ENCODE measurements around the gene TGFA.
"Not testable (repeated sequence)": the region's sequence is repeated elsewhere in the genome, so short reads cannot be mapped to it uniquely, and the experiment has no call there.

TGFA gene

GRCh38 chr2:70467237-70467636, 86.4 kb downstream of the TGFA start:
- DNase-seq (ENCODE audit: low read depth in 2 of 3, low spot score in 1 of 3) = no peak

- not testable (repeated sequence) for DNase-seq (ENCODE audit: low read depth in 2 of 3, low spot score in 1 of 3)
These were observed 87.0 kb downstream of the TGFA start for GRCh38 chr2:70466647-70467046.

- no peak for DNase-seq (ENCODE audit: low read depth in 2 of 3, low spot score in 1 of 3)
These were observed 89.6 kb downstream of the TGFA start for GRCh38 chr2:70463997-70464396.

GRCh38 chr2:70463581-70463980, 90.0 kb downstream of the TGFA start:
- no peak for DNase-seq (ENCODE audit: low read depth in 2 of 3, low spot score in 1 of 3)

GRCh38 chr2:70461981-70462876, 91.4 kb downstream of the TGFA start:
- DNase-seq (ENCODE audit: low read depth in 2 of 3, low spot score in 1 of 3) = no peak

- no peak for DNase-seq (ENCODE audit: low read depth in 2 of 3, low spot score in 1 of 3)
These were observed 92.2 kb downstream of the TGFA start for GRCh38 chr2:70461414-70461813.

- no peak for DNase-seq (ENCODE audit: low read depth in 2 of 3, low spot score in 1 of 3)
These were observed 93.3 kb downstream of the TGFA start for GRCh38 chr2:70460333-70460732.

- DNase-seq (ENCODE audit: low read depth in 2 of 3, low spot score in 1 of 3) = no peak
These were observed 95.0 kb downstream of the TGFA start for GRCh38 chr2:70458661-70459060.

- DNase-seq (ENCODE audit: low read depth in 2 of 3, low spot score in 1 of 3) = no peak
These were observed 96.8 kb downstream of the TGFA start for GRCh38 chr2:70456585-70457495.

GRCh38 chr2:70454936-70455544, 98.6 kb downstream of the TGFA start:
- DNase-seq (ENCODE audit: low read depth in 2 of 3, low spot score in 1 of 3) = no peak

- no peak for DNase-seq (ENCODE audit: low read depth in 2 of 3, low spot score in 1 of 3)
These were observed 102.9 kb downstream of the TGFA start for GRCh38 chr2:70450641-70451250.

GRCh38 chr2:70448041-70448440, 105.6 kb downstream of the TGFA start:
- DNase-seq (ENCODE audit: low read depth in 2 of 3, low spot score in 1 of 3) = no peak

- no peak for DNase-seq (ENCODE audit: low read depth in 2 of 3, low spot score in 1 of 3)
These were observed 109.9 kb downstream of the TGFA start for GRCh38 chr2:70443726-70444125.

- DNase-seq (ENCODE audit: low read depth in 2 of 3, low spot score in 1 of 3) = no peak
These were observed 110.6 kb downstream of the TGFA start for GRCh38 chr2:70443078-70443465.

GRCh38 chr2:70442301-70443077, 111.1 kb downstream of the TGFA start:
- DNase-seq (ENCODE audit: low read depth in 2 of 3, low spot score in 1 of 3) = no peak

GRCh38 chr2:70440621-70441020, 113.0 kb downstream of the TGFA start:
- DNase-seq (ENCODE audit: low read depth in 2 of 3, low spot score in 1 of 3) = no peak

- DNase-seq (ENCODE audit: low read depth in 2 of 3, low spot score in 1 of 3) = no peak
These were observed 118.5 kb downstream of the TGFA start for GRCh38 chr2:70435138-70435537.

GRCh38 chr2:70433315-70433714, 120.3 kb downstream of the TGFA start:
- DNase-seq (ENCODE audit: low read depth in 2 of 3, low spot score in 1 of 3) = no peak

GRCh38 chr2:70431716-70432347, 121.8 kb downstream of the TGFA start:
- DNase-seq (ENCODE audit: low read depth in 2 of 3, low spot score in 1 of 3) = no peak

GRCh38 chr2:70426341-70426740, 127.3 kb downstream of the TGFA start:
- no peak for DNase-seq (ENCODE audit: low read depth in 2 of 3, low spot score in 1 of 3)

Data from stimulated activated CD4-positive, alpha-beta T cell treated with anti-CD3 and anti-CD28 coated beads, Interleukin-12 subunit alpha, Interleukin-12 subunit beta, amount 100 ng/mL, for 48 hours (primary cell).